ENCODE results near the gene PDE2A. TPM values are rescaled to one million over a fixed set of nuclear protein-coding genes. Genes with fewer than 3 reads are reported as not detected.

PDE2A gene
- total RNA-seq, 1 donor from 2014 or later, result 65.9 TPM

GRCh38 chr11:72591785-72592502 lies 82.3 kb downstream of the PDE2A start:
- Mint-ChIP-seq H3K9me3 (ENCODE audit: unreplicated experiment) (no peaks in the 10 kb centered on the region), H3K4me1 (ENCODE audit: unreplicated experiment) (peaks cover 11% of the 10 kb centered on the region), H3K27me3 (ENCODE audit: unreplicated experiment) (peaks cover 26% of the 10 kb centered on the region), H3K4me3 (ENCODE audit: unreplicated experiment) (no peak overlapping the region), H3K27ac (ENCODE audit: unreplicated experiment) (no peak overlapping the region), H3K36me3 (ENCODE audit: low read depth, unreplicated experiment) (peaks cover 25% of the 10 kb centered on the region)
- TF ChIP-seq CTCF (IDR thresholded peaks at IDR 0.05; ENCODE audit: unreplicated experiment), result no peak
- no peak for DNase-seq (ENCODE audit: low spot score)

GRCh38 chr11:72591023-72591422 lies 83.2 kb downstream of the PDE2A start:
- Mint-ChIP-seq H3K27me3 (ENCODE audit: unreplicated experiment) (peaks cover 24% of the 10 kb centered on the region), H3K9me3 (ENCODE audit: unreplicated experiment) (no peaks in the 10 kb centered on the region), H3K36me3 (ENCODE audit: low read depth, unreplicated experiment) (peaks cover 27% of the 10 kb centered on the region), H3K4me3 (ENCODE audit: unreplicated experiment) (peak overlapping the region; percentile 80), H3K4me1 (ENCODE audit: unreplicated experiment) (peaks cover 11% of the 10 kb centered on the region), H3K27ac (ENCODE audit: unreplicated experiment) (no peak overlapping the region)
- TF ChIP-seq CTCF (IDR thresholded peaks at IDR 0.05; ENCODE audit: unreplicated experiment), result no peak
- DNase-seq (ENCODE audit: low spot score), result no peak

GRCh38 chr11:72589802-72590761 lies 84.1 kb downstream of the PDE2A start:
- Mint-ChIP-seq H3K36me3 (ENCODE audit: low read depth, unreplicated experiment) (peaks cover 27% of the 10 kb centered on the region), H3K27me3 (ENCODE audit: unreplicated experiment) (peaks cover 23% of the 10 kb centered on the region), H3K9me3 (ENCODE audit: unreplicated experiment) (no peaks in the 10 kb centered on the region), H3K27ac (ENCODE audit: unreplicated experiment) (no peak overlapping the region), H3K4me3 (ENCODE audit: unreplicated experiment) (peak overlapping the region; percentile 37), H3K4me1 (ENCODE audit: unreplicated experiment) (peaks cover 11% of the 10 kb centered on the region)
- peak; percentile 74 for TF ChIP-seq CTCF (IDR thresholded peaks at IDR 0.05; ENCODE audit: unreplicated experiment)
- peak; percentile 77 for DNase-seq (ENCODE audit: low spot score)

GRCh38 chr11:72588421-72589410 lies 85.5 kb downstream of the PDE2A start:
- DNase-seq (ENCODE audit: low spot score), result no peak
- Mint-ChIP-seq H3K36me3 (ENCODE audit: low read depth, unreplicated experiment) (peaks cover 29% of the 10 kb centered on the region), H3K9me3 (ENCODE audit: unreplicated experiment) (no peaks in the 10 kb centered on the region), H3K4me1 (ENCODE audit: unreplicated experiment) (peaks cover 11% of the 10 kb centered on the region), H3K4me3 (ENCODE audit: unreplicated experiment) (peak overlapping the region; percentile 56), H3K27me3 (ENCODE audit: unreplicated experiment) (peaks cover 23% of the 10 kb centered on the region), H3K27ac (ENCODE audit: unreplicated experiment) (no peak overlapping the region)
- no peak for TF ChIP-seq CTCF (IDR thresholded peaks at IDR 0.05; ENCODE audit: unreplicated experiment)
